ENCODE results near the gene ALDH18A1. TPM values are rescaled to one million over a fixed set of nuclear protein-coding genes. Genes with fewer than 3 reads are reported as not detected.

Gene ALDH18A1
- polyA plus RNA-seq, 5 donors, result 52.2 to 63.3 (median 60.6) TPM

DNA sequence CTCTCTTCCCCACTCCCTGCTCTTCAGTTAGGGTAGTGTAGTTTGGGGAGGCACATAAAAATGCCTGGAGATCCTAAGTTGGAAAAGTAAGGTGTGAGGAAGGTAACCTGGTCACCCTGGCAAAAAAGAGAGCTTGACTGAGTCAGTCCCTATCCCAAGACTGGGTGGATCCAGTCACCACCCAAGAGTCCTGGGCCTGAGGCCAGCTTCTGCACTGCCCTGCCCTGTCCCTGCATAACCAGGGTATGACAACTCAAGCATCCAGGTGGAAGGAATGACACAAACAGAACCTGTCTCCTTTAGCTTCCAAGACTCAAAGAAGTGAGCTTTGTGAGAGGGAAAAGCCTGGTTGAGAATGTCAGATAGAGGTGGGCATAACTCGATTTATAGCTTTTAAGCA, 68.5 kb downstream of the ALDH18A1 start:
- no peak for DNase-seq

DNA sequence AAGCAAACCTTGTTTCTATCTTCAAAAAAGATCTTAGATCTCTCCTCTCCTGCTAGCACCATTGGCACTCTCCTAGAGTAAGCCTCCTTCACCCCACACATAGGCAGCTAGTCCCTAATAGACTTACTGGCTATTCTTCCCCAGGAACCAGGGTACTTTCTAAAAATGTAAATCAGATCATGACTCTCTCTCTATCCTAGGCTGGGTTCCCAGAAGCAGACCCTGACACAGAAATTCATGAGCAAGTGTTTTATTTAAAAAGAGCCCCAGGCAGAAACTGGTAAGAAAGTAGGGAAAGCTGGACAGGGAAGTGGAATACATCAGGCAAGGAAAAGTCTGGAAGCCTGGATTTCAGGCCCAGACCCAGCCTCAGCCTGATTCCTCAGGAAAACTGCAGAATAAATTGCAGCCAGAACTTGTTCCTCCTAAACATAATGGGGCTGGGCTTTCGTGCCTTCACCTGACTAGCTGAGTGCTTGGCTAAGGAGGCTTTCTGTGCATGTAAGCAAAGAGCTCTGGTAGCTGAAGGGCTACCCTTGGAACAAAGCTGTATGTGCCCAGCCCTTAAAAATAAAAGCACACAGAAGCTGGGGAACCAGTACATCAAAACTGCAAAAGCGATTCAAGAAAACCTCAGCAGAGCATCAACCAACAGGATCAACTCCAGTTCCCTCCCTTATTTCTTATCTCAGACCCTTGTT, 76.5 kb downstream of the ALDH18A1 start:
- DNase-seq, result no peak

DNA sequence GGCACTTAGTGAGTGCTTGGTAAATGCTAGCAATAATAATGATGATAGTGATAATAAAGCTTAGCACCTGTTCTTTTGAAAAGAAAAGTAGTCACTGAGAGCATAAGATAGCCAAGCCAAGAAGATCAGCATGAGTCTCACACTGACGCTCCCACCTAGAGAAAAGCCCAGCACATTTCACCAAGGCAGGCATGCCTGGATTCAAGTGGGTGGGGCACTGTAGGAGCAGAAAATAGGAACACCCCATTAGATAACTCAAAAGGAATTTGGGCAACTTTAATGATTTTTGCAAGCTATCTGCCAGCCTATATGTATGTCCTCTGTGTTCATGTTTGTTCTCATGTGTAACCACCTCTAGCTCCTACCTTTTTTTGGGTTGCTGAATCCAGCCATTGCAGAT, 77.2 kb downstream of the ALDH18A1 start:
- no peak for DNase-seq

DNA sequence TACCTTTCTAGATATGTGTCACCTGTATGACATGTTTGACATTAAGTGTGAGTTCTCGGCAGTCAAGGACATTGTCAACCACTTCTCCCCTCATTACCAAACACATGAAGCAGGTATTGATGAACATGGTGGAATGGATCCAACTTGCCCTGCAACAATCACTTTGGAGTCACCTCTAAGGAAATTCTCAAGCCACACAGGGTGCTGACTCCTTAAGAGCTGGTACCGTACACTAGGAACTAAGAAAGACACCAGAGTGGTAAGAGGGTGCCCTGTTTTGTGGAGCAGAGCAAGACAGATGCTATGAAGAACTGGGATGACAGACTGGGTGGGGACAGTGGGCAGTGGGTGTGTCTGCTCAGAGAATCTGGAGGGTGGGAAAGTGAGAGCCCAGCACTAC, 77.9 kb downstream of the ALDH18A1 start:
- no peak for DNase-seq

DNA sequence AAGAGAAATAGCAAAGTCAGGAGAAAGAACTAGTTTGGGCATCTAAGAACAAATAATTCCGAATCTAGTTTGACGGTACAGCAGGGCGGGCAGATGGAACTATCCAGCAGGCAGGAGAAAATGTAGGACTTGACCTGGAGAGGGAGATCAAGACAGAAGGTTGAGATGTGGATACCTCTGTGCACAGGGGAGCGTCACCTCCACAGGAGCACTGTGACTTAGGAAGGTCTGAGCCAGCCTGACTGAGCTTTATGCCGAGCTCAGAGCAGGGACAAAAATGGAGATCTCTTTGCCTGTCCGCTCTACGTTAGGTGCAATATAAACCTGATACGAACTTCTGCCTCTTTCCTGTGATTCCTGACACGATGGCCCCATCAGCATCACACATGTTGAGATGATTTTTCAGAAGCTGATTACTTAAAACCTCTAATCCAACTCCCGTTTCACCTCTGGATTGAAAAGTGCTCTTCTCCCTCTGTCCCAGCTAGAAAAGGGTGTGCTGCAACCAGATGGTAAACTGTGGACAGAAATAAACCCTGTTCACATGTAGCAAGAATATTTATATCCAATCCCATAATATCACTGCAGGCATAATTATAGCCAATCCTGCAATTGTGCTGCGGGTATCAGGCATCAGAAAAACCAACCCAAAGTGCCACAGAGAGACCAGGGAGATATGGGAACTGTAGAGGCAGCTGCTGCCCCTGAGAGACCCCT, 81.7 kb downstream of the ALDH18A1 start:
- no peak for DNase-seq

DNA sequence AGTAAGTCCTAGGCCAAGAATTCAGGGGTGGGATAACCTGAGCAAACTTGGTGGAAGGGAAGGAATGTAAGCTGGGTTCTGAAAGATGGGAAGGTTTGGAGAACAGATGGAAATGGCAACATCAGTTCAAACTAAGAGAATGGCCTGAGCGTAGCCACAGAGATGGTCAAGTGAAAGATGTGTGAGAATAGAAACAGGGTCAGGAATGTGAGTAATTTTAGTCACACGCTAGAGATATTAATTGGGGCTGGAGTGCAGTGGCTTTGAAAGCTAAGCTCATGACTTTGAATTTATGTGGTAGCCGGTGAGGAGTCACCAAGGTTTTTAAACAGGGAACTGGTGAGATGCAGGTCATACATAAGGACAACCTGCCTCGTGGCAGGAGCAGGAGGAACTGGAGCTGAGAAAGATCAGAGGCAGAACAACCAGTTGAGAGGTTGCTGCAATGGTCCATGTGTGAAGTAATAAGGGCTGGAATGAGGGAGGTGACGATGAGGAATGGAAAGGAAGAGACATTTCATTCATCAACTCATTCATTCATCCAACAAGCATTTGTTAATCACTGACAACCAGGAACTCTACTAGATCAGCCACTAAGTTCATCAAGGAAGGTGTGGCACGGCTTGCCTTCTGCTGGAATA, 82.4 kb downstream of the ALDH18A1 start:
- no peak for DNase-seq

DNA sequence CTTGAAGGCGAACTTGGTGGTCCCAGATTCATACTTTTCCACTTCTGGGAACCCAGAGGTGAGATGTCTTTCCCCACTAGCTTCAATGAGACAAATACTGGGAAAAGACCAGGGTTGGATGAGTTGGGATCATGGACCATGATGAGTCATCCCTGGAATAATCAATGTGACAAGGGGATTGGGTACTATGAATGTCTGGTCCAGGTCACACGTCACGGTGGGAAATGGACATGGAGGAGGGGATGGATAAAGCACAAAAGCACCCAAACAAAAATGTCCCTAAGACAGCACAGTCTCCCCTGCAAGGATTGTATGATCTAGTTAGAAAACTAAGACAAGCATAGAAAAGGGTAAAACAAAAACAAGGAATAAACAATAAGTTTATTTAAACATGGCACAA, 83.0 kb downstream of the ALDH18A1 start:
- DNase-seq, result no peak

DNA sequence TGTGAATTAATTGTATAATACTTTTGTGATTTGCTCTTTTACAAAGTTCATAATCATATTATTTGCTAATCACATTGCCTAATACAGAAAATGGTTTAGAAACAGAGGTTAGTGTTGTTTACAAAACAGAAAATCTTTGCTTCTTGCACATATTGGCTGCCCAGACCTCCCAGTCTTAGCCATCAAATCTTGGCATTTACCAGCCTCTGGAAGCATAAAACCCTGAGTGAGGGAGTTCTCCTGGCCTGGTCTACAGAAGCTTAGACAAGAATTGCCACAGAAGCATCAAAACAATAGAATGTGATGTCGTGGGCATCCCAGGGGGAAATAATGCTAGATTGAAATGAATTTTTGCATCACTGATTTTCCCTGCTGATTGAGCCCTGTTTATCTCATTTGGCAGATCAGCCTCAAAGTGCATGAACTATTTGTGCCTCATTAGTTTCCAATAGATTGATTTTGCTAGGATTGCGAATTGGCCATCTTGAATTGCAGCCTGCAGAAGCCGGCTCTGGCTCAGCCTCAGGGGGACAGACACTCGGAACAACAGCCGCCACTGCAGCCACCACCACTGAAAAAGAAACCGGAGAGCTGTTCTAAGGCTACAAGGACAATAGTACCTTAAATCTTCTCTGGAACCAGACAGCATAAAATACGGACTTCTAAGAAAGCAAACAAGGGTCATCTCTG, 84.2 kb downstream of the ALDH18A1 start:
- no peak for DNase-seq

DNA sequence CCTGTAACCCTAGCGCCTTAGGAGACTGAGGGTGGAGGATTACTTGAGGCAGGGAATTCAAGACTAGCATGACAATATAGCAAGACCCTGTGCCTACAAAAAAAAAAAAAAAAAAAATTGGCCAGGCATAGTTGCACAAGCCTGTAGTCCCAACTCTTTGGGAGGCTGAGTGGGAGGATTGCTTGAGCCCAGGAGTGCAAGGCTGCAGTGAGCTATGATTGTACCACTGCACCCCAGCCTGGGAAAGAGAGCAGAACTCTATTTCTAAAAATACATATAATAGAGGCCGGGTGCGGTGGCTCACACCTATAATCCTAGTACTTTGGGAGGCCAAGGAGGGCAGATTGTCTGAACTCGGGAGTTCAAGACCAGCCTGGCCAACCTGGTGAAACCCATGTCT, 85.1 kb downstream of the ALDH18A1 start:
- no peak for DNase-seq

DNA sequence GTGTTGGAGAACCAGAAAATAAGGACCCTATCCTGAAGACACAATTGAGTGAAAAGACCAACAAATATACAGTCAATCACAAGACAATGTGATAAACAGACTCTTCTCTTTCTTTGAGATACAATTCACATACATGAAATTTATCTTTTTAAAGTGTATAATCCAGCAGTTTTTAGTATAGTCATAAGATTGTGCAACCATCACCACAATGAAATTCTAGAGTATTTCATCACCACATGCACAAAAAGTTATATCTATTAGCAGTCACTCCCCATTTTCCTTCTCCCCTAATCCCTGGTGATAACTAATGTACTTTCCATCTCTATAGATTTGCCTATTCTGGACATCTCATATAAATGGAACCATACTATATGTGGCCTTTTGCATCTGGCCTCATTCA, 87.1 kb downstream of the ALDH18A1 start:
- no peak for DNase-seq

DNA sequence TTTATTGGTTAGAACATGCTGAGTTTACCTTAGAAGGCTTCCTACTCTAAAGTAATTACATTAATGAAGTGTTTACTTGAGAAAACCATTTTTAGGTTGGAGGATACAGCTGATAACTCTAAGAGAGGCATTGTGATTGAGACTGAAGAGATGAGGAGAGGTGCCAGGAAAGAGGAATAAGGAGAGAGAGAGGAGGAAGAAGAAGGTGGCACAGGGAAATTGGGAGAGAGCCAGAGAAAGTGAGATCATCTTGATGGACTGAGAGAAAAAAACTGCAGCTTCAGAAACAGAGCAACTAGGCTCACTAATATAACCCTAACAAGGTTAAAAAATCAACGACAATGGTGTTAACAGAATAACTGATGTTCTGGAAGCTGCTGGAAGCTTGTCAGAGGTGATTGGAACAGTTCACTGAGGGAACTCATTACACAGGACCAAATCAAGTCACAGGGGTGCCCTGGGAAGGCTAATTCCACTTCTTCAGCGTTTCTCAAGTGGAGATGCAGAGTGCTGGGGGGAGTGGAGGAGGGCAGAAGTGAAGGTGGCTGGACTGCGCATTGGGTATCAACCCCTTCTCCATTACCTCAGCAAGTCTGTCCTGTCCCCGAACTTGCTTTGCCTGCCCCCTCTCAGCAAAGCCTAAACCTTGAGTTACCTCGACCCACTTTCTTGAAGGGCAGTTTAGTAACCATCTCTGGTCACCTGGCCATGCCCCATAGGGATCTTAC, 88.4 kb downstream of the ALDH18A1 start:
- DNase-seq, result no peak

DNA sequence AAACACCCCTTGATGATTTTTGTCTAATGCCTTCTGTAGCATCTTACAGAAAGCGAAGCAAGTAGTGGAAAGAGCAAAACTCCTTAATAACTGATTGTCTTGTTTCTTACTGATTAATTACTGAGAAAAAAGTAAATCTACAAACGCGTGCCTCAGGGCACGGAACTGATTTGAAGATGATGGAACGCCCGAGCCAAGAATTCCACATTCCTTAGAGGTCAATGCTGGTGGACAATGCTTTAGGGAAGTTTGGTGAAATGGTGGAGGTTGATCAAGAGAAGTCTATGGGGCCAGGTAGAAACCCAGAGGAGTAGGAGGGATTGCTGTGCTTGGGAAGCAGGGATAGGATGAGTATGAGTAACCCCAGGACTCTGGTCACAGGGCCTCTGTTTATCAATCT, 90.4 kb downstream of the ALDH18A1 start:
- DNase-seq, result no peak

DNA sequence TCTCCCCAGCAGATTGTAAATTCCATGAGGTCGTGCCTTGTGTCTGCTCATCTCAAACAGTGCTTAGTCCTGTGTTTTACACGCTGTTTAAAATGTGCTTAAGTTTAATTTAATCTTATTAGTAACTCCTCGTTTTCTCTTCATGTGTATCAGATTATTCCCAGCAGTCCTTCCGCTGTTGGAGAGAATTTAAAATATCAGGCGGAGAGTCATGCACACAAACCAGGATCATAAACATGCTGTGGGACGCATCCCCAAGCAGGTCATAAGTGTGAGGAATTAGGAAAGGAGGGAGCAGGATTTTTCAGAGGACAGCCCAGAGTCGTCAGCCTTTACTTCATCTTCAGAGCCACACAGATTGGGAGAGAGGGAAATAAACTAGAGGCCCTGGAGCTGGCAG, 91.2 kb downstream of the ALDH18A1 start:
- DNase-seq, result no peak

DNA sequence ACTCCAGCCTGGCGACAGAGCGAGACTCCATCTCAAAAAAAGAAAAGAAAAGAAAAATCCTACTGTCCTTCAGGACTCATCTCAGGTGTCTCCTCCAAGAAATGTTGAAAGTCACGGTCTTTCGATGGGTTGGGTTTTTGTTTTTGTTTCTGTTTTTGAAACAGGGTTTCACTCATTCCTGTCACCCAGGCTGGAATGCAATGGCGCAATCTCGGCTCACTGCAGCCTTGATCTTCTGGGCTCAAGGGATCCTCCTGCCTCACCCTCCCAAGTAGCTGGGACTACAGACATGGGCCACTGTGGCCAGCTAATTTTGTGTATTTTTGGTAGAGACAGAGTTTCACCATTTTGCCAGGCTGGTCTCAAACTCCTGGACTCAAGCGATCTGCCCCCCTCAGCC, 92.2 kb downstream of the ALDH18A1 start:
- no peak for DNase-seq

DNA sequence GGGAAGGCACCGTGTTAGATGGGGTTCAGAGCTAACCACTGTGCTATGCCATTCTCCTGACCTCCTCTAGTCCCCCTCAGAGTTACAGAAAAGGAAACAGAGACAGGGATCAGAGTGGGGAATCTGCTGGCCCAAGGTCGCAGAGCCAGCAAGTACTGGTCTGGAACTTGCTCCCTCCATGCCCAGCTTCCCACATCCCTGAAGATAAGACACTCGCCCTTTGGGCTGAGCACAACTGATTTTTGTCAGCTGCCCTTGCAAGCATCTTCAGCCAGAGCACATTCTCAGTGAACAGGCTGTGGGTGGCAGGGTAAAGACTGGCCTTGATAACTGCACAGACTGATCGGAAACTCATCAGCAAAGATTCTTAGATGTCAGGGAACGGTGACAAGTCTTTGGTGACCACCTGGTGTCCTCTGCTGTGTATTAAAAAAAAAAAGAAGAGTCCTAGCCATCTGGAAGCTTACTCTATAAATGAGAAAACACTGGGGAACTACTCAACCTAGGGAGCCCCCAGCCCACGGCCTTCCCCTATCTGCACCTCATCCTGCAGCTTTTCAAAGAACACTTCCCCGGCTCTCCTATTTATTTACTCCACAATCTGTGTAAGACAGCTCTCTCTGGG, 94.1 kb downstream of the ALDH18A1 start:
- no peak for DNase-seq

DNA sequence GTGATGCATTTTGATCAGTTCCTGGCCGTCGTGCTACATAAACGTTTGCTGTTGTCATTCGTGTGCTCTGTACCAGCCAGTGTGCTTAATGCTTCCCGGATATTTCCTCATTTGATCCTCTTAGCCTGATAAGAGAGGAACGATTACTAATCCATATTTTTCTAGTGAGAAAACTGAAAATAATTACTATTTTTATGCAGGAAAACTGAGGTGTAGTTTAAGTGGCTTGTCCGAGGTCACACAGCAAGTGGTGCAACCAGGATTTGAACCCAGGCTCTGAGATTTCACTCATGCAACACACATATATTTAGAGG, 94.7 kb downstream of the ALDH18A1 start:
- no peak for DNase-seq

DNA sequence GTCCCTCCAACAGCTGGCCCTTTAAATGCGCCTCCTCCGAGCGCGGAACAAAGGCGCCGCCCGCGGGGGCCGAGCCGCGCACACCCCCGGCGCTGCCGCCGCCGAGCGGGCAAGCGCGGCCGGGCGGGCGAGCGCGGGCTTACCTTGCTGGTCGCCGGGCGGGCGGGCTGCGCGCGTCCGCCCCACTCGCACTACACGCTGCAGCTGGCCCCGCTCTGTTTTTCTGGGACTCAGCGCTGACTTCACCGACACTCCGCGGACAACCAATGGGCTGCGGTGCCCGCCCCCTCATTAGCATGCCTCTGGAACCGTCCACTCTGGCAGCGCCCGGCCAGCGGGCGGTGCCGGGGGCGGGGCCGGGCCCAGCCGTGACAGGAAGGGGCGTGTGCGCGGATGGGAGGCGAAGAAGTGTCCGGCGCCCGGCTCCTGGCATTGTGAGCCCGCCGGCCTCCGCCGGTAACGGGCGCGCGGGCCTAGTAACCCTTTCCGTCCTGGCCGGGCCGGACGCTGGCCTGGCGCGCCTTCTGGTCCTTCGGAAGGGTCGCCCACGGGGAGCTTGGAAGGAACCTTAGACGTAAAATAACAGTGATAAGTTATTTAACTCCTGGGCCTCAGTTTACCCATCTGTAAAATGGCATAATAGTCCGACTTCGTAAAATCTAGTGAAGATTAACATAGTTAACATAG, 95.2 kb downstream of the ALDH18A1 start, which contains the start of gene SORBS1:
Gene SORBS1, minus strand, starts transcription at position 195 of the 687 bp plus-strand sequence. CDS start 120,236 bp downstream, outside the sequence.
- DNase-seq, result peak; percentile 95 to 96

DNA sequence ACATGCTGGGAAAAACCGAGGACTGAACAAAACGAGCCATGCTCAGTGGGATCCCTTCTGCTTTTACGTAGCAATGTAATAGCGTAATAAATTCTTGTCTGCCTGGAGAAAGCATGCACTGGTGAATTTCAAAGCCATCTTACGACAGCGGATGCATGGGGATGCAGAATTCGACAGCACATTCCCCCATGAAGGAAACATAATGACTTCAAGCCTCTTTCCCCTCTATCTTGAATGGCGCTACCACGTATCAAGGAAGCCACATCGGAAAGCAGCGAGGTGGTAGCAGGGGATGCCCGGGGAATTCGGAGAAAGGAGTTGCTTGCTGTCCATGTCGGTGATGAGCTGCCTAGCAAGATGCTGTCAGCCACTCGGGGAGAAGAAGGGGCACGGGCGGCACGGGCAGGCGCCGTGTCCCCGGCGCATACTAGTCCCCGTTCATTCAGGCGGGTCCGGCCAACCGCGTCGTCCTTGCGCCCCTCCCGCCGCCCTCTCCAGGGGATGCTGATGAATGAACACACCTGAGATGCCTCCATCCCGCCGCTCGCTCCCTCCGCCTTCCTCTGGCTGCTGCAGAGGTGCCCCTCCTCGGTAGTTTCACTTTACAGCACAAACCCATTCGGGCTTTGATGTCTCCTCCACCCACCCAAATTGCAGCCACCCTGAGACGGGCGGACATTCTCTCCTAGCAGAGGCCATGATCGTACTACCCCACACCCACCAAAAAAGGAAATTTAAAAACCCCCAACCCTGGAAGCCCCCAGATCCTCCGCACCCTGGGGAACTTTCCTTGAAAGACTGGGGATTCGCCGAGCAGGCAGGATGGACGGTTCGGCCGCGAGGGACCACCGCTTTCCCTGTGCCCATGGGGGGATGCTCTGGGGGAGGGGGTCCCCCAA, 96.0 kb downstream of the ALDH18A1 start:
- DNase-seq, result no peak

DNA sequence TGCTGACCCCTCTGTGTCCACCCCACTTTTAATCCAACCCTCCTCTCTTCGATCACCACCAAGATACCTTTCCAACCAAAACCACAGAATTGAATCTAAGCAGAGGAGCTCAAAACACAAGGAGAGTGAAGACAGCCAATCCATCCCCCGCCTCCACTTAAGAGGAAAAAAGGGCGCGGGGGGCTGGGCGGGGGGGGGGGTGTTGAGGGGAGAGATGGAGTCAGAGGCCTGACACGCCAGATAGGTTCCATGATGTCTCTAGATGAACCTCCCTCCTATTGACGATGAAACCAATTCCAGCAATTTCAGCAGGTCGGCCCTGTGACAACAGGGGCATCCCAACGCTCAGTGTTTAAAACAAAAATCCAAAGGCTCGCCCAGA, 96.6 kb downstream of the ALDH18A1 start:
- DNase-seq, result no peak

DNA sequence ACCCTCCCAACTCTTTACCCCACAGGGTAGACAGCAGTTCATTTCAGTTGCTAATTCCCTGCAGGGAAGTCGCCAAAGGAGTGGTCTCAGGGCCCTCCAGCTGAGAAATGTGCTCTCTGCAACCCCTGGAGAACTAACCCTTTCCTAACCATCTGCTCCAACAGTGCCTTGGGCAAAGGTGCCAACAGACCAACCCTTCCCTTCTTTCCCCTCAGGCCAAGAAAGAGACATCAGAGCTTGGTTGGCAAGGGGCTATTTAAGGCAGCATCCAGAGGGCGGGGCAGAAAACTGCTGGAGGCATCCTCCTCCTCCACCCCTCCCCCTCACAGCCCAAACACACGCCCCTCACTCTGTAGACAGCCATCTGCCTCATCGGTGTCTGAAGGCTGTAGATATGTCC, 97.0 kb downstream of the ALDH18A1 start:
- DNase-seq, result no peak

Data from right lung (tissue), 5 donors.